Measurements from ENCODE around the gene TLK2.

- TF ChIP-seq CTCF (IDR thresholded peaks at IDR 0.05): no peak
- no peak for TF ChIP-seq ZFX (IDR thresholded peaks at IDR 0.05; ENCODE audit: borderline replicate concordance)
These were observed 146.7 kb downstream of the TLK2 start for GRCh38 chr17:62625184-62625869.
